ENCODE results near the gene DNAH10. TPM values are rescaled to one million over a fixed set of nuclear protein-coding genes. Genes with fewer than 3 reads are reported as not detected.

The DNAH10 gene
- total RNA-seq, 1 donor from 2014 or later: 0.04 TPM

DNA sequence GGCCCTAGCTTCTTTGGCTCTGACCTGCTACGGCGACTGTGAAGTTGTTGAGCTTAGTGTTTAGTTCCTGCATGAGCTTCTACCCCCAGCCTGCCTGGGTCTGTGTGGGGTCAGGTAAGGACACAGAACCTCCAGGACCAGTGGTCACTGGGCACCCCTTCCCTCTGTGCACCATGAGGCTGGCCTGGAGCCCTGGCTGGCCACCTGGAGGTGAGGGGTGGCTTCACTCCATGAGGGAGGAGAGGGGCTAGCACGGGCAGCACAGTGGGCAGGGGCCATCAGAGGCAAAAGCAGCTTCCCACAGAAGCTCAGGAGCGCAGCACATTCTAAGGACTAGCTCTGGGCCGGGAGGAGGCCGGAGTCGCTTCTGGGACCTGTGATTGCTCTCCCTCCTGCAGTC lies 173.9 kb downstream of the DNAH10 start:
- no peak for DNase-seq (ENCODE audit: low read depth)
- TF ChIP-seq, protein P1, sequence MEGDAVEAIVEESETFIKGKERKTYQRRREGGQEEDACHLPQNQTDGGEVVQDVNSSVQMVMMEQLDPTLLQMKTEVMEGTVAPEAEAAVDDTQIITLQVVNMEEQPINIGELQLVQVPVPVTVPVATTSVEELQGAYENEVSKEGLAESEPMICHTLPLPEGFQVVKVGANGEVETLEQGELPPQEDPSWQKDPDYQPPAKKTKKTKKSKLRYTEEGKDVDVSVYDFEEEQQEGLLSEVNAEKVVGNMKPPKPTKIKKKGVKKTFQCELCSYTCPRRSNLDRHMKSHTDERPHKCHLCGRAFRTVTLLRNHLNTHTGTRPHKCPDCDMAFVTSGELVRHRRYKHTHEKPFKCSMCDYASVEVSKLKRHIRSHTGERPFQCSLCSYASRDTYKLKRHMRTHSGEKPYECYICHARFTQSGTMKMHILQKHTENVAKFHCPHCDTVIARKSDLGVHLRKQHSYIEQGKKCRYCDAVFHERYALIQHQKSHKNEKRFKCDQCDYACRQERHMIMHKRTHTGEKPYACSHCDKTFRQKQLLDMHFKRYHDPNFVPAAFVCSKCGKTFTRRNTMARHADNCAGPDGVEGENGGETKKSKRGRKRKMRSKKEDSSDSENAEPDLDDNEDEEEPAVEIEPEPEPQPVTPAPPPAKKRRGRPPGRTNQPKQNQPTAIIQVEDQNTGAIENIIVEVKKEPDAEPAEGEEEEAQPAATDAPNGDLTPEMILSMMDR (IDR thresholded peaks at IDR 0.05; ENCODE audit: insufficient read depth, low read length, poor library complexity, severe bottlenecking): no peak
- Histone ChIP-seq H3K36me3 (ENCODE audit: control insufficient read depth, insufficient read depth, low read length) (no peaks in the 10 kb centered on the region), H3K4me3 (ENCODE audit: low read depth, low read length) (no peak overlapping the region), H3K27me3 (ENCODE audit: control insufficient read depth, insufficient read depth, low read length) (no peaks in the 10 kb centered on the region)

DNA sequence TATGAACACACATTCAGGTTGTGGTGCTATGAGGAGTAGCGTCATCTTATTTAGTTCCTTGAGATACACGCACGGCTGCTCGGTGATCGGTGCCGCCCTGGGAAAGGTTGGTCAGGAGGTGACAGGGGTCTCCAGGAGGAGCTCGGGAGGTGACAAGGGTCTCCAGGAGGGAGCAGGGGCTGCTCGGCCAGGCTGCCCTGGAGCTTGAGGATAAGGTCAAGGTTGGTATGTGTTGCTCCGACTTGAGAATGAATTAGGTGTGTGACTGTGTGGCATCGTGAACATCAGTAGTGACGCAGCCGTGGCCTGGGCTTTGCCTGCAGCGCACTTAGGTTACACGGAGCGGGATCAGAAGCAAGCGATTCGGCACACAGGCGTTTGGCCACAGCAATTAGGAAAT lies 174.4 kb downstream of the DNAH10 start:
- Histone ChIP-seq H3K4me3 (ENCODE audit: low read depth, low read length) (no peak overlapping the region), H3K27me3 (ENCODE audit: control insufficient read depth, insufficient read depth, low read length) (no peaks in the 10 kb centered on the region), H3K36me3 (ENCODE audit: control insufficient read depth, insufficient read depth, low read length) (no peaks in the 10 kb centered on the region)
- no peak for DNase-seq (ENCODE audit: low read depth)
- TF ChIP-seq, protein P1 (IDR thresholded peaks at IDR 0.05; ENCODE audit: insufficient read depth, low read length, poor library complexity, severe bottlenecking): no peak

DNA sequence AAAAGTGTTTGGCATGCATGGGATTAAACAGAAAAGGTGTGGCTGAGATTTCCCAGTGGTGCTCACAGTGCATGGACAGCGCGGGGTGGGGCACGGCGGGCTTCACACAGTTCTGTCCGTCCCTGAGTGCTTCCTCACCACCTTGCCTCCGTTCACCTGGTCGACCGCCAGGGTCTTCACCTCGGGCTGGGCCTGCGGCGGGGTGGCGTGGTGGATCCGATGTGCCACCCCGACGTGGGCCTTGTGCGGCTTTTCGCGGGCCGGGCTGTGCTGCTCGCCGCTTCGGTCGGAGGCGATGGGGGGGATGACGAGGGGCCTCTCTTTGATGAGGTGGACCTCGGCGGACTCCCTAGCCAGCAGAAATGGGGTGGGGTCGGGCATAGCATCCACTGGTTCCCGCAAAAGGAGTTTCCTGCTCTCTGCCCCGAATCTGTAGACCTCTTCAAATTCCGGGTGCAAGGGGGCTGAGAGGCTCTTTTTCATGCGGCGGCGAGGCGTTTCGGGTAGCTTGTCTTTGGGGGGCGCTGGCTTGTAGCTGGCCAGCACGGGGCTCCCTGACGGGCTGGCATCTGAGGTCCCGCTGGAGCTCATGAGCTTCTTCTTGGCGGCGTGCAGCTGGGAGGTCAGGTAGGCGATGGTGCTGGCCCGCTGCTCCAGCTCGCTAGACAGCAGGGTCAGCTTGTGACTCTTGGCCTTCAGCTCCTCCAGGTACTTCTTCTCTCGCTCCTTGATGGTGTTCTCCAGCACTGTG lies 175.0 kb downstream of the DNAH10 start:
- Histone ChIP-seq H3K4me3 (ENCODE audit: low read depth, low read length) (no peak overlapping the region), H3K36me3 (ENCODE audit: control insufficient read depth, insufficient read depth, low read length) (peaks cover 2% of the 10 kb centered on the region)
- TF ChIP-seq, protein P1 (IDR thresholded peaks at IDR 0.05; ENCODE audit: insufficient read depth, low read length, poor library complexity, severe bottlenecking): no peak

DNA sequence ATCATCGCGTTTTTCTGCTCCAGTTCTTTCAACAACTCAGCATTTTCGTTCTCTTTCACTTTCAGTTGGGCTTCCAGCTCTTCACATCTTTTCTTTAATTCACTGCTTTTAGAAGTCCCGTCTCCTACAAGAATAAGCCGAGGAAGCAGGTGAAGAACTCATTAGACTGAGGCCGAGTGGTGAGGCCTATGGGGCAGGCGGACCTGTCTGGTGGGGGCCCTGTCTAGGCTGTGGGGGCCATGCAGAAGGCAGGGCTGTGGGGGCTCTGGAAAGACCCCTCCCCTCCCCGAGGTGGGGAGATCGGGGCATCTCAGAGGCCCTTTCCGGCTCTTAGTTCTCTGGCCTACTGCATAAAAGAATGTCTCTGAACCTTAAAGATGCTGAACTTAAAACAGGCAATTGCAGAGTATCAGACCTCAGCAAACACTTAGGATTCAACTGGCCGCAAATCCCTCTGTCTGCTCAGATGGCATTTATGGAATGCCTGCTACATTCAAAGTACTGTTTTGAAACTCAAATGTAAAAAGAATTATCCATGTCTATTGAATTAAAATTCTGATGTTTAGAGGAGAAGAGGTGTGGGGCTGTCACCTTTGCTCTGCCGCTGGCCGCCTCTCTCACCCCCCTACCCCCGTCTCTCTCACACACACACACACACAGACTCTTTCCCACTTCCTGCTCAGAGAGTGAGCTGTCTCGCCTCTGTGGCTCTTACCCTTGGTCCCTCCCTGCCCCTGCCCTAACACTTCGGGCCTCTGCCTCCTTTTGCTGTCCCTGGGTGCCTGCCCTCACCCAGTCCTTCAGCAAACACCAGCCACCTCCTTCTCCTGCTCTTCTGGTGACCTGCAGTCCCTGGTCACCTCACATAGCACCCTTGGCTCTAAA lies 175.8 kb downstream of the DNAH10 start:
- Histone ChIP-seq H3K27me3 (ENCODE audit: control insufficient read depth, insufficient read depth, low read length) (no peaks in the 10 kb centered on the region), H3K36me3 (ENCODE audit: control insufficient read depth, insufficient read depth, low read length) (peaks cover 3% of the 10 kb centered on the region), H3K4me3 (ENCODE audit: low read depth, low read length) (no peak overlapping the region)
- TF ChIP-seq, protein P1 (IDR thresholded peaks at IDR 0.05; ENCODE audit: insufficient read depth, low read length, poor library complexity, severe bottlenecking): no peak
- DNase-seq (ENCODE audit: low read depth): no peak

More for the DNA sequence above, 175.0 kb downstream of the DNAH10 start:
- DNase-seq (ENCODE audit: low read depth): no peak
- no peaks in the 10 kb centered on the region for H3K27me3 ChIP-seq (ENCODE audit: control insufficient read depth, insufficient read depth, low read length)

DNA sequence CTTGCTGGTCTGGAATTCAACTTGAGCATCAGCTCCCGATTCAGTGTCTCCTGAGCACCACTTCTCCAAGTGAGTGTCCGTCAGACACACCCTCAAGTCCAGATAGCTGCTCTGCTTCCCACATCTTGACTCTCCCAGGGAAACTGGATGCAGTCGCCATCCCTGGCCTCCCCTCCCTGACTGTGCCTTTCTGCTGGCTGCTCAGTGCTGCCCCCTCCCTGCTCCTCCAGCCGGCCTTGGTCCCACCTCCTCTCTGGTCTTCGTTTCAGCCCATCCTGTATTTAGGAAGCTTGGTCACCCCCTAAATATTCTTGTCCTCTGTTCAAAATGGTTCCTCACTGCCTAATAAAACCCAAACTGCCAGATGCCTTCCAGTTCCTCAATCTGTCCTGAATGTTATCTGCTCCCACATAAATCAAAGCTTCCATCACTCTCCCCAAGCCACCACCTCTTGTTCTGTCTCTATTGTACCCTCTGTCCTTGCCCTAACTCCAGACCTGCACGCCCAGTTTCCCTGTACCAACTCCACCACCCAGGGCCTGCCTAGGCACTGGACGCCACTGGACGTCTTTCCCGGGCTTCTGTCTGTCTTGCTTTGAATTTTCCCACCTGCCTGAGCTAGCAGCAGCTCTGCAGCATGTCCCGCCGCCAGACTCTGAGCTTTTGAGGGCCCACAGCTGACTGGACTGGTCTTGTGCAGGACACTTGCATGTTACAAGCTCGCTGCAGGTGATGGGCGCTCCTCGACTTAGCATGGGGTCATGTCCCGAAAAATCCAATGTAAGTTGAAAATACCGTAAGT lies 176.8 kb downstream of the DNAH10 start:
- TF ChIP-seq, protein P1 (IDR thresholded peaks at IDR 0.05; ENCODE audit: insufficient read depth, low read length, poor library complexity, severe bottlenecking): peak; percentile 36
- Histone ChIP-seq H3K36me3 (ENCODE audit: control insufficient read depth, insufficient read depth, low read length) (peaks cover 3% of the 10 kb centered on the region), H3K27me3 (ENCODE audit: control insufficient read depth, insufficient read depth, low read length) (no peaks in the 10 kb centered on the region), H3K4me3 (ENCODE audit: low read depth, low read length) (no peak overlapping the region)
- DNase-seq (ENCODE audit: low read depth): no peak

All from kidney epithelial cell (primary cell).